ENCODE measurements around the gene IL1RAPL2.

IL1RAPL2 gene

DNA sequence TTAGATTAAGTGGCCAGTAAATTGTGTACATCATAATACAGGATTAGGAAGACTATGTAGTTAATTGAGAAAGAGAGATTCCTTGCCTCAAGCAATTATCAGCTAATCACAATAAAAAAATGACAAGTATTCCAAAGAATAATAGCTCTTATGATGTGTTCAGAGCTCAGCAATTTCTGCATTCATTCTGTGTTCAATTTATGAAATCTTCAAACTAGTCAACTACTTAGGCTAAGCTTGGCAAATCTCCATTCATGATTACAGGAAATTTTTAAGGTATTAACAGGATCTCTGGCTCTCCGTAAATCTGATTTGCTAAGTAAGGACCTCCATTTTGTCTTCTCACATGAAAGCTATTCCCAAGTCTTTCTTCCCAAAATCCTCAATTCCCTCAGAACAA is 911.4 kb downstream of the IL1RAPL2 start:
- DNase-seq: no peak

DNA sequence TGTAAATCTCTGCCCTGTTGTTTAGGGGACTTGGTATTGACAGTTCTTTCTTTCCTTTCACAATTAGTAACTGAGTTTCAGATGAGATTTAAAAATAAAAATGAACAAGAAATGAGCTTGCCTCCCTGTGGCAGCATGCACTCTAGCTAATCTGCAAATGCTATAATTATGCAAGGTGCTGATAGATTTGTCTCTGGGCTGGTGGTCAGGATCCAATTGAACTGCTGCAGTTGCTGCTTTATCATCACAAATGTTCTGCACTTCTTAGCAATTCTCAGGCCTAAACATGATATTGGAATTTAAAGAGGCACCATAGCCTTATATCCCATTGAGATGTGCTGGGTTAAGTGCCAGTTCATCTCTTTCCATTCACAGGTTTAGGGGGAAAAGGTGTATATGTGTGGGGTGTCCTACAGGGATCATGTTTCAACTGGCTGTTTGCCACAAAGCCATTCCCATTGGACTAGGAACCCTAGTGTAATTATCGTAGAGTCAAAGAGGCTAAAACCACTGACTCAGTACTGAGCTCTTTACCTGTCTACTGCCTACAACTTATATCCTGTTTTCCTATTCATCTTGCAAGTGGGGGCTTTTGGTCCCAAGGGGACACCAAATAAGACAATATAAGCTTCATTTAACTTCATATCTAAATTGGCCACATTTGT is 914.8 kb downstream of the IL1RAPL2 start:
- DNase-seq: no peak

DNA sequence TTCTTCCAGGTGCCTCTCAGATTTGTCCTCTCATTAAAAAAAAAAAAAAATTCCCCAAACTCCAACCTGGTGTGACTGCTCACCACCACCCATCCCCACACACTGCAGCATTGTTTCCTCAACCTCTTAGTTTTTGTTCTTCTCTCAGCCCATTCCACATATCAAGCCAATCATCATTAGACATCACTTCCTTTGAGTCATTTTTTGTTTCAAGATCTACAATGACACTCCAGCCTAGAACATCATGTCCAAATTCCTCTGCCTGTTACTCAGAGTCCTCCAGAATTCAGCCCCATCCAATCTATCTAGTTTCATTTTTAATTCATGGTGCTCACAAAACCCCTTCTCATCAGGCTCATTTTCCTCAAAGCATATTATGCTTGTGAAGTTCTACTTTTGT is 917.0 kb downstream of the IL1RAPL2 start:
- no peak for DNase-seq

DNA sequence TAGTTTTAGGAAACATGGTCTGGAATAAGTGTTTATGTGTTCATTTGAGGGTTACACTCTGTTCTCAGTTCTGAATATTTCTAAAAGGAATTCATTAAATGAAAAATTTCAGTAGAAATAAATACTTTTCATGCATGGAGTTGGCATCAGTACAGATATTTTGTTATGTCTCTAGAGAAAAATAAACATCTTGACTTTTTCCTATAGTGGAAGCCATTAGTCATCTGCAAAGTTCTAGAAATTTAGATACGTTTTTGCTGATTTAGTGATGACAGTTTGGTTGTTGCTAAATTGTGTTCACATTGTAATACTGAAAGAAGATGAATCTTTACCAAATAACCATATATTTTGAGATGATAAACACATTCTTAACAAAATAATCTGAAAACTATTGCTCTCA is 922.7 kb downstream of the IL1RAPL2 start:
- DNase-seq: no peak

DNA sequence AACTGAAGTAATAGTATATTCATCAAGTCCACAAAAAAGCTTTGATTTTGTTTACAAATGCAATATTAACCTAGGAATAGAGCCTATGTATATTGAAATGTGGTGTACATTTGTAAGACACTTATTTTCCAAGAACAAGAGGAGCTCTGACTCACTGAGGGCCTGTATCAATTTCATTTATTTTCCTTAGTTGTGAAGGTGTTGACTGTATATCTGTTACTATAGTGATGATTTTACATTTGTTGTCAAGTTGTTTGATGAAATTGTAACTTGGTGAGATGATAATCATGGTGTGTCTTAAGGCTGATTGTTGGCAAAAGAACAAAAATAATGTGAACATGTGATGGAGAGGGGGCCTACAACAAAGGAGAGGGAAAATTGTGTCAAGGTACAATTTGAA is 929.4 kb downstream of the IL1RAPL2 start:
- DNase-seq: no peak

DNA sequence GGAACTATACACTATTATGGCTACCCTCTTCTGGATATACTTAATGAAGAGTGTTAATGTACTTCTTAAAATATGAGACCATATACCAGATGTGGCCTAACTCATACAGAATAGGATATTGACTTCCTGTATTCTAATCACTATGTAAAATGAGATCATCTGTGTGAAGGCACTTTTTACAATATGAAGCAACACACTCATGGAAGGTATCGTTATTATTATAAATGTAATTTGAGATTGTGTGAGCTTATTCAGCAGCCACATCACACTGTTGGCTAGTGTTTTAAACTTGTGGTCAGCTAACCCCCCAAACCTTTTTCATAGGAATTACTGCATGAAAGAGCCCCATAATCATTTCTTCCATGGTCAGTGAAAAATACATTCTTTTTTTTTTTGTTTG is 936.3 kb downstream of the IL1RAPL2 start:
- no peak for DNase-seq

DNA sequence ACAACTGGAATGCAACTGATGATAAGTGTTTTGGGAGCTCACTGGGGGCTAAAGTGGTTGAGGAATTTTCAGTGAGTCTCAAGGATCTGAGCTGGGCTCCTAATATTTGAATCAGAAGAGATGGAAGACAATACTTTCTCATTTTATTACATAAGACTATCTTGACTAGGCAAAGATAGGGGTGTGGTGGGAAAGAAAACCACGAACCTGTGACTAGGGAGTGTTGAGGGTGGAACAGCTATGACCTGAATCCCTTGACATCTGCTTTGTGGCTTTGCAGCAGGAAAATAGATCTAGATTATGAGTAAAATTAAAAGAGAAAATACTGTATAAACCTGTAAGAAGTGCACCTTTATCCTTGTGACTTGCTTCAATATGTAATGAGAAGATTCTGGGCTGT is 949.6 kb downstream of the IL1RAPL2 start:
- DNase-seq: no peak

DNA sequence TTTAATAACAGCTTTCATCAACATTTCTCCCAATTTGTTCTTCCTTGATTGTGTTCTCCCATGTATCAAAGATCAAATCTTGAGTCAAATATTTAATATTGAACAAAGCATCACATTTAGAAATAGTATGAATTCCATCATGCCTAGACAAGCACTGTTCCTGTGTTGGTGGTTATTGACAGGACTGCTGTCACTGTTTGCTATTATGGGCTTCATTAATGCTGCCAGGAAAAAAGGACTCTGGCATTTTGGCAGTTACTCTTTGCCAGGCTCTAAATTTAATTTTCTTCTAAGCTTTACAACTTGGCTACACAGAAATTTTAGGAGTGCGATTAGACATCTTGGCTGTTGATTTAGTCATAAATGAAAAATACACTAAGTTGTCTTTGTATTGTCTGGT is 960.4 kb downstream of the IL1RAPL2 start:
- no peak for DNase-seq

DNA sequence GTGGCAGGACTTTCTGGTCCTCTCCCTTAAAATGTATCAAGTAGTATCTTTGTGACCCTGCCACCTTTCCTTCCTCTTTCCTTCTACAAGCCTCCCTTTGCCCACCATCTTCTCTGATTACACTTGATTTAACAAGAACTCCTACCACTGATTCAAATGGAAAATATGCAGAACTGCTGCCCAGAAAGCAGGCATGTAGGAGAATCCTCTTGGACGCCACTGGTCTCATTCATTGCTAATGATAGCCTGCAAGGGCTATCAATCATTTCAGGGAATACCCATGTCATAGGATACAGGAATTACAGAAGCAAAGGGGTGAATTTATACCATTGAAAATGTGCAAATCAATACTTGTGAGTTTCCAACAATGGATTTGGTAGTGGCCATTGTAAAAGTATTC is 961.8 kb downstream of the IL1RAPL2 start:
- DNase-seq: no peak

DNA sequence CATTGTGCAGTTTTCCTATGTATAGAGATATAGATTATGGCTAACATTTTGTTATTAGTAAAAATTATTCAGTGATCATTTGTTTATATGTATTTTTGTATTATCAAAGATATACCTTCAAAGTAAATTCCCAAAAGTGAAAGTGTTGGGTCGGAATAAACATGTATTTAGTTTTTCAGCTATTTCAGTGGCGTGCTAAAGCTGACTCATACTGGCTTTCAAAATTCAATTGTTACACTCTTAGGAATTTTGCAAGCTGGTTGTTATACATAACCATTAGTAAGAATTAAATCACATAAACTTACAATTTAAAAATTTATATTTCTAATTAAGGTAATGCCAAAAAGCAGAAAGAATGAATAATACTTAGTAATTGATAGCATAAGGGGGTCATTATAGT is 968.0 kb downstream of the IL1RAPL2 start:
- no peak for DNase-seq

DNA sequence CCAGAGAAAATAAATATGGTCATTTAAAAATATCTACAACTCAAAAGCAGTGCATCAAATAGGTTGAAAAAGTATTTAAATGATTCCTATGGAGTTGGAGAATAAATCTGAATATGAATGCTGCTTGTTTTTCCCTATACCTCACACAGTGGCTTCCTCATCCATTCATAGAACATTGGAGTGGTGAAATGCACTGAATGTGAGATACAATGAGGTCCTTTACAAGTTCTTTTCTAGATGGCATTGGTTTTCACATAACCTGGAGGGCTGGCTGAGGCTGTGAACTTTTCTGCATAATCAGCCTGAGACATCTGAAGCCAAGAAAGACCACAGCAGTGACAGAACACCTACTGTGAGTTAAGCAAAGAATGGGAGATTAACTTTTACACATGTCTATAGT is 977.3 kb downstream of the IL1RAPL2 start:
- no peak for DNase-seq

DNA sequence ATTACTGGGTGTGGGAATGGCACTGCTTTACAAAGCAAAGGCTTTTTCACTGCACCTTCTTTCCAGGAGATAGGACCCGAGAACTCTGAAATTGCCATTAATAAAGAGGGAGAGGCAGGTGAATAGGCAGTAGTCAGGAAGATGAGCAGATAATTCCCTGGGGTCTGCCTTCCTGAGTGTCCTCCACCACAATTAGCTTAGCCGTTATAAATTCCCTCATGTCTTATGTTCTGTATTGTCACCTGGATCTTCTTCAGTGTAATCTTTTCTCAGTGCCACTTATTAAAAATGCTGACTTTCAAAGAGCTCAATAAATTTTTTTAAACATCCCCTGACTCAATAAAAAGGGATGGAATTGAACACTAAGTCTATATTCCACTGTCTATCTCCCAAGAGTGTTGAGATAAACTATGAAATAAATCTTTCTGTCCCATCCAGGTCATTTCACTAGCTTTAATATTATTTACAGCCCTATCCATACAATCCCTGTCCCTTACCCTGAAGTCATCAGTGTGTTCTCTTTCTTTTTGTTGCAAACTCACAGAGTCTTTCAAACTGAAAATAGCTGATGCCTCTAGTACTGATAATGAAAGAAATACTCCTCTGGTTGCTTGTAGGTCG is 984.2 kb downstream of the IL1RAPL2 start:
- no peak for DNase-seq

DNA sequence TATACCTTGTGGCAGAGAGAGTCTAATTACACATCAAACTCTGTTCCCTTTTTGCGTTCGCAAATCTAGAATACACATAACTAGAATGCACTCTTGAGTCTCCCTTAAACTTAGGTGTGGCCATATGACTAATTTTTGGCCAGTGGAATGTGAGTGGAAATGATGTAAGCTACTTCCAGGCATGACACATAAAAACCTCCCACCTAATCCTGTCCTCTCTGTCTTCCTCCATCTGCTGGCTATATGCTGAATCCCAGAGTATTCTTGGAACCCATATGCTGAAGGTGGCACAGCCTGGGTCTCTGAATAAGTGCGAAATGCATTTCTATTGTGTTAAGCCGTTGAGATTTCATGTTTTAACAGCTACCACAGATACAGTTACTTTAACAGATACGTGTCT is 986.4 kb downstream of the IL1RAPL2 start:
- no peak for DNase-seq

DNA sequence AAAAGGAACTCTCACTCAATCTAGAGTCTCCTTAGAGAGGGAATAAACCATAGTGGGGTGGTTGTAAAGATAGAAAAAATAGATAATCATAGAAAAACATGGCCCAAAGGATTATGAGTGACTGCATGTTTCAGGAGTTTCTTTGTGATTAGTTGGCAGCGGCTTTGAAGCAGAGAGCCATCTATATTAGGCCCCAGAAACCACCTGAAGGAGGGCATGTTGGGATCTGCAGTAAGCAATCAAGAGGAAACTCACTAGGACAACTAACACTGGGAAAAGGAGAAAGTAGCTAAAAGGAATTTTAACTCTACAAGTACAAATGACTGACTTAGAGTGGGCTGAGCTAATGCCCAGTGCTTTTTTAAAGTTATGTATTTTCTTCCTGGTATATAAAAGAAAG is 987.1 kb downstream of the IL1RAPL2 start:
- DNase-seq: no peak

DNA sequence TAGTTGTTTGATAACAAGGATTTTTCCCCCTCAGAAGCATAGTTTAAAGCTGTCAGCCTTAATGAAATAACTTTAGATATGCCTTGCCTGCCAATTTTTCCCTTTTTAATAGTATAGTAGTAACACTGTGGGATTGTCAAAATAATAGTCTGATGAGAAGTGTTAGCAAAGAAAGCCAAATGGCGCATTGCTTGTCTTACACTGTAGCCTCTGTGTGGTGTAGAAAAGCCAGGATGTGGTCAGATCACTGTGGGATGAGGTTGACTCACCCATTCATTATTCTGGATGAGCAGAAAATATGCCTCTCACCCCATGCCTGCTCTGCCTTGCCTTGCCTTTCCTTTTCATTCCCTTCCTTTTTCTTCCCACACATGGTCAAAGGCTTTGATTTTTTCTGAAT is 998.5 kb downstream of the IL1RAPL2 start:
- DNase-seq: no peak

DNA sequence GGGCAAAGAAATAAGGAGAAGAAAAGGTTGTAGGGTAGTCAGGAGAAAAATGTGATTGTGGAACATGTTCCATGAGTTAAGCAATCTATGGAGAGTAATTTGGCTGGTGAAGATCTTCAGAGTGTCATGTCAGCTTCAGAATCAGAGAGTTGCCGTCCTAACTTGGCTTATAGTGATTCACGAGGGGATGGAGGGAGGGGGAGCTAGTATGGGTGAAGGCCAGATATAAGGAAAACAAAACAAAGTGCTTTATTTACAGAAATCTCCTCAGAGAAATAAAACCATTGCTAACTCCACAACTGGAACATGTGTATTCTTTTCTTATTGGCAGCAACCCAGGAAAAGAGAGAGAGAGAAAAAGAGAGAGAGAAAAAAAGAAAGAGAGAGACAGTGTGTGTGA is 999.9 kb downstream of the IL1RAPL2 start:
- no peak for DNase-seq

DNA sequence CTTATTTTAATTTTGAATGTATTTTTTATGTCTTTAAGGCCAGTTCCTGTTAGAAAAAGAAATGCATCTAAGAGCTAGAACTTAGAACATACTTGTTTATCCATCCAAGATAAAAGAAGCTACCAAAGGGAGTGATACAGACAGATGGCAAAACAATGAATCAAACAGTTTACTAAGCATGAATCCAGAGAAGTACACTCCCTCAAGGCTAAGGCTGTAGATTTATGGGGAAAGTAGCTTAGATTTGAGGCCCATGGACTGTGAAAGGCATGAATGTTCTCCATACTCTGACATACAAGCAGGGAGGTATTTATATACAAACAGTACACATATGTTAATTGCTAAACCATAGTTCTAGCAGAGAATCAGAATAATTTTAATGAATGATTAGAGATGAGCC is 1001.1 kb downstream of the IL1RAPL2 start:
- no peak for DNase-seq

DNA sequence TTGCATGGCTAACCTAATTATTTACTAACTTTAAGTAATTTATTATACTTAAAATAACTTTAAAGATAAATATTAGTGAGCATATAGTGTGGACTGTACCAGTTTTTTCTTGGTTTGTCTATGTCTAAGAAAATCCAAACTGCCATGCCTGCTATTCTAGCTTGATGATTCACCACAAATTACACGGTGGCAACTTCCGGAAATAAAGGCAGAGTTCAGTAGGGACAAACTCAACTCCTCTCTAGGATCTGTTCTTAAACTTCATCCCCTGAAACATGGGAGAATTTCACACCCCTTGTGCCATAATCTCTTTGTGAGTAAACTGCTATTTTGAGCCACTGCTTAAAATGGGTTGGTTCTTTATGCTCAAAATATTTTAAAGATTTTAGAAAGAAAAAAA is 1042.7 kb downstream of the IL1RAPL2 start:
- DNase-seq: no peak

DNA sequence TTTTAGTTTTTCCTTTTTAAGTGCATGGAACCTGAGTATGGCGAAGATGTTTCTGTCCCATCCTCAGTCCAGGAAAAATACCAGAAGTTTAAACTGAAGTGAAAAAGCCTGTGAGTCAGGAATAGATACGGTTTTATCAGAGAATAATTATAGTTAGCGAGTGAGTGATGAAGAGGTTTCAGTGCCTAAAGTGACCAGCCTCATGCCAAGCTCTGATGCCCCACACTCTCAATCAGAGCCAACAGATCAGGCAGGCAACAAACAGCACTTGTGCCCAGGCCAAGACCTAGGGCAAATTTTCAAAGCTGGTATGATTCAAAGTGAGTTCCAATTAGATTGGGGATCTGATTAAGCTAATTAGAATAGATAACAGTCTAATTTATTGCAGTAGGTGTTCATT is 1043.5 kb downstream of the IL1RAPL2 start:
- DNase-seq: no peak

DNA sequence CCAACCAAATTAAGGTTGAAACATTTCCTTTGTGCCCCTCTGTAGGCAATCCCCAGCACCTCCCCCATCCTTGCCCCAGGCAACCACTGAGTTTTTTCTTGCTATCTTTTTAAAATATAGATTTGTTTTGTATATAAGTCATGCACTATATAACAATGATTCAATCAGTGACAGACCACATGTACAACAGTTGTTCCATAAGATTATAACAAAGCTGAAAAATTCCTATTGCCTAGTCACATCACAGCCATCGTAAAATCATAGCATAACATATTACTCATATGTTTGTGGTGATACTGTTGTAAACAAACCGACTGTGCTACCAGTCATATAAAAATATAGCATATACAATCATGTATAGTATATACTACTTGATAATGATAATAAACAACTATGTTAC is 1044.4 kb downstream of the IL1RAPL2 start:
- no peak for DNase-seq

DNA sequence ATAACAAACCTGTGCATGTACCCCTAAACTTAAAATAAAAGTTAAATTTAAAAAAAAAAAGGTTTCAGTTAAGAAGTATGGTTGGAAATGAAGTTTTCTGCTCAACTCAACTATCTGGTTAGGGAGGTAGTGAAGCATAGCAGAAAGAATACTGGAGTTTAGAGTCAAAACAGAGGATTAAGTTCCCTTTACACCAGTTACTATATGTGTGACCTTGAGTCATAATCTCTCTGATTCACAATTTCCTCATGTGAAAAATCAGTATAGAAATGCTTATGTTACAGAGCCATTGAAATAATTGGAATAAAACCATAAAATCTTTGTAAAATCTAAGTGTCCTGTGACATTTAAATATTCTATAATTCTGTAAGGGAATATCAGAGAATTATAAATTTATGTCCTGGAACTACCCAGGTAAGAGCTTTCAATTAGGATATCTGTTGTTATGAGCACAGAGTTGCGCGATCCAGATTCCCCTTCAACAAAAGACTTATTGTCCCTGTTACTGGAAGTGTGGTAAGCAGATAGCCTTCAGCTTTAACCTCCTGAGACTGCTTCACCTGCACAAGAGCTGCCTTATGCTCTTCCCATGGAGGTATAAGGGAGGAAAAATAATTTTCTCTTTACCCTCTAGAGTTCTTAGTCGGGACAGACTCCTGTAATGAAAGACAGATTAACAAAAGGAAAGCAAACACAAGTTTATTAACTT is 1052.5 kb downstream of the IL1RAPL2 start:
- DNase-seq: no peak

DNA sequence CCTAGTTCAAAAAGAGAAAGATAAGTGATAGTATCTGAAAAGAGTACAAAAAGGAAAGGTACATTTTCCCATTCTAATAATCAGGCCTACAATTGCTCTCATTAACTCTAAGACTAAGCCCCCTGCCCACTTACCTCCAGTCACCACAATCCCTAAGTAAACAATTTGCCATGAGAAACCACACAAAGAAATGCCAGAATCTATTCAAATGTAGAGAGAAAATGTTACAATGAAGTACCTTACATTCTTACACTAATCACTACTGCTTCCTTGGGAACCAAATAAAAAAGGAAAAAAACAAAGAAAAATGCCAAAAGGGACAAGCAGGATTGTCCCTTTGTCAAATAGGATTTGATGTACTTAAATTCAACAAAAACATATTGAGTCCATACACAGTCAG is 1068.2 kb downstream of the IL1RAPL2 start:
- DNase-seq: no peak

DNA sequence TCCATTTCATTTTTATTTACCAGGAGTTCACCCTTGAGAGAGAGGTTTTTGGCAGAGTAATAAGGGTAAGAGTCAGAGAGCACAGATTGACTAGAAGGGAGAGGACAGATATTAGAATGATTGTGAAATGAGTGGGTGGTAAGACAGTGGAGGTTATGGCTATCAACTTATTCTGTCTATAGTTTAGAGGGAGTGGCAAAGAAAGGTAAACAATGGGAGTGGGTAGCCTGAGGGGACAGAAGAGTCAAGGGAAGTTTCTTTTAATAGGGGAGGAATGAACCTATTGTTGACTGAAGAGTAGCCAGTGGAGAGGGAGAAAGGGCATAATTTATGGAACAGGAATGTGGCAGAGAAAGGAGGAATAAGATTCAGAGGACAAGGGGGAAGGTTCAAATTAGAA is 1069.8 kb downstream of the IL1RAPL2 start:
- DNase-seq: no peak

DNA sequence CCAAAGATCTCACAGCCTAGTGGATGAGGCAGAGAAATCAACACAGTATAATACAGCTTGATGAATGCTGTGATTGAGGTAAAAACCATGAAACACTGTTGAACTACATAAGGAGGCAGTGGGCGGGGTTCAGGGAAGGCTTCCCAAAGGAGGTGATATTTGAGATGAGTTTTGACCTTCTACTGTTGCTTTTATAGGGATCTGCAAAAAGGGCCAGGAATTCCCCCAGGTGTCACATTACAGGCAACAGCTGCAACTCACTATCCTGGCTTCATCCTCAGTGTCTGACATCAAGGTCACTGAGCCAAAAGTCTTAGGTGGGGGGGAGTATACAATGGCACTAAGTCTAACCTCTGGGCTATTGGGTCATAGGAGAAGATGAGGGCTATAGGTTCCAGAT is 1070.7 kb downstream of the IL1RAPL2 start:
- DNase-seq: no peak
